C4-2B (cell line): ENCODE measurements around the gene FUT3.

Experiments
- H3K27ac ChIP-seq: fragments of 450-650 bp; 2 replicates; pipeline ENCODE4 v1.5.1; 2017
- ZFX ChIP-seq: fragments of 450-650 bp; IDR thresholded peaks from 2 replicates; pipeline ENCODE4 v1.6.1; 2017
- TF ChIP-seq, protein P1 (sequence below): fragments of 450-650 bp; conservative IDR thresholded peaks from 2 replicates; pipeline ENCODE4 v1.5.1; 2017; ENCODE audit warnings: mild to moderate bottlenecking

Gene FUT3

DNA sequence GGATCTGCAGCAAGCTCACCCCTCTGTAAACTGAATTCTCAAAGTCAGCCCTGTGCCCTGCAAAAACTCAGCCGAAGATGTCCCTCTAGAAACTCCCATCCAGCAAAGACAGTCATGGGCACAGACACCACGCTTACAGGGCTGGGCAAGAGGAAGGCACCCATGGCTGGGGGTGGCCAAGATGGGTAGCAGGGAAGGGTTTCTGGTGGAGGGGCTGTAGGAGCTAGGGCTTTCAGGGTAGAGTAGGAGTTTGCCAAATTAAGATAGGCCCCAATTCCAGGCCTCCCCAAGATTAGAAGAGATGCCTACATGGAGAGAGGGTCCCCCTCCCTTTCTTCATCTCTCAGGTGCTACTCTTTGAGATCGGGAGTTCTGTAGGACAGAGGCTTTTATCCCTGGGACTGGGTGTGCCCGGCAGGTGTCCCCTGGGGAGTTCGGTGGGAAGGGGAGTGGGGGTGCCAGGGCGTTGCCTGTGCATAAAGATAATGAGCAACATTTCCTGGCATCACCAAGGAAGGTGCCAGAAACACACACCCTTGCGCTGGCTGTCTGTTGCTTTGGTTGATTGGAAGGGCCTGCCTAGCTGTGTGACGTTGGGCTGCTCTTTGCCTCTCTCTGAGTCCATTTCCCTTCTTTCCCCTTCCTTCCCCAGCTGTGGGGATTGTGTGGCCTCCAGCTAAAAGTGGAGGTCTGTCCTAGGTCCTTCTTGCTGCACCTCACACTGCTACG is 37.0 kb downstream of the FUT3 start:
- TF ChIP-seq, protein P1, sequence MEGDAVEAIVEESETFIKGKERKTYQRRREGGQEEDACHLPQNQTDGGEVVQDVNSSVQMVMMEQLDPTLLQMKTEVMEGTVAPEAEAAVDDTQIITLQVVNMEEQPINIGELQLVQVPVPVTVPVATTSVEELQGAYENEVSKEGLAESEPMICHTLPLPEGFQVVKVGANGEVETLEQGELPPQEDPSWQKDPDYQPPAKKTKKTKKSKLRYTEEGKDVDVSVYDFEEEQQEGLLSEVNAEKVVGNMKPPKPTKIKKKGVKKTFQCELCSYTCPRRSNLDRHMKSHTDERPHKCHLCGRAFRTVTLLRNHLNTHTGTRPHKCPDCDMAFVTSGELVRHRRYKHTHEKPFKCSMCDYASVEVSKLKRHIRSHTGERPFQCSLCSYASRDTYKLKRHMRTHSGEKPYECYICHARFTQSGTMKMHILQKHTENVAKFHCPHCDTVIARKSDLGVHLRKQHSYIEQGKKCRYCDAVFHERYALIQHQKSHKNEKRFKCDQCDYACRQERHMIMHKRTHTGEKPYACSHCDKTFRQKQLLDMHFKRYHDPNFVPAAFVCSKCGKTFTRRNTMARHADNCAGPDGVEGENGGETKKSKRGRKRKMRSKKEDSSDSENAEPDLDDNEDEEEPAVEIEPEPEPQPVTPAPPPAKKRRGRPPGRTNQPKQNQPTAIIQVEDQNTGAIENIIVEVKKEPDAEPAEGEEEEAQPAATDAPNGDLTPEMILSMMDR = no peak
- no peak for TF ChIP-seq ZFX
- no peak overlapping the region for H3K27ac ChIP-seq

DNA sequence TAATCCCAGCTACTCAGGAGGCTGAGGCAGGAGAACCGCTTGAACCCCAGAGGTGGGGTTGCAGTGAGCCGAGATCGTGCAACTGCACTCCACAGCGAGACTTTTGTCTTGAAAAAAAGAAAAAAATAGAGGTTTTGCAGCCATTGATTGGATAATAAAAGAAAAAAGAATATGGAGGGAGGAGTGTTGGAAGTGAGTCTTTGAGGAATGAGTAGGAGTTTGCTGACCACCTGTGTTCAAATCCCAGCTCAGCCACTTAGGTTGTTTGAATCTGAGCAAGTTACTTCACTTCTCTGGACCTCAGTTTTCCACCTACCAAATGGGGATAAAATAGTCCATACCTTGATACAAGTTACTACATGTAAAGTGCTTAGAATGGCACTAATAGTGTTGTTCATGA is 40.1 kb downstream of the FUT3 start:
- TF ChIP-seq, protein P1 = no peak
- no peak for TF ChIP-seq ZFX

DNA sequence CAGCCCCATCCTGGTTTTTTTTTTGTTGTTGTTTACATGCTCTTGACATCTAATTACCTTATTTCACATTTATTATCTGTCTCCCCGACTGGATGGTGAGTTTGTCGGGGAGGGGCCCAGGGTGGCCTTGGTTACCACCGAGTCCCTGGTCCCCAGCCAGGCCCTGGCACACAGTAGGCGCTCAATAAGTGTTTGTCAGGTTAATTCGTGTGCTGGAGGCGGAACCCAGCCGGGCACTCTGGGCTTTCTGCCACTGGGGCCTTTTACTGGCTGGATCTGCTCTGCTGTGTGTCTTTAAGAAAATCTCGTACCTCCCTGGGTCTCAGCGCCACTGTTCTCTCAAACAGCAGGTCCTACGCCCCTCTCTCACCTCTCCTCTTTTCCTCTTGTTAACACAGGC is 41.8 kb downstream of the FUT3 start:
- no peak for TF ChIP-seq ZFX
- TF ChIP-seq, protein P1 = no peak

More for the DNA sequence above, 40.1 kb downstream of the FUT3 start:
- H3K27ac ChIP-seq = no peak overlapping the region

DNA sequence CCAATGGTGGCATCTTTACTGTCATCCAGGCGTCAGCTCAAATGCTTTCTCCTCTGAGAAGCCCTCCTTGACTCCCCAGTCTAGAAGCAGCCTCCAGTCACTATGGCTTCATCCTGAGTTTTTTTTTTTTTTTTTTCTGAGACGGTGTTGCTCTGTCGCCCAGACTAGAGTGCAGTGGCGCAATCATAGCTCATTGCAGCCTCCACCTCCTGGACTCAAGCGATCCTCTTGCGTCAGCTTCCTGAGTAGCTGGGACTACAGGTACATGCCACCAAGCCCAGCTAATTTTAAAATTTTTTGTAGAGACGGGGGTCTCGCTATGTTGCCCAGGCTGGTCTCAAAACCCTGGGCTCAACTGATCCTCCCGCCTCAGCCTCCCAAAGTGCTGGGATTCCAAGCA is 42.2 kb downstream of the FUT3 start:
- H3K27ac ChIP-seq = no peak overlapping the region
- no peak for TF ChIP-seq ZFX
- TF ChIP-seq, protein P1 = no peak

More for the DNA sequence above, 41.8 kb downstream of the FUT3 start:
- no peak overlapping the region for H3K27ac ChIP-seq

DNA sequence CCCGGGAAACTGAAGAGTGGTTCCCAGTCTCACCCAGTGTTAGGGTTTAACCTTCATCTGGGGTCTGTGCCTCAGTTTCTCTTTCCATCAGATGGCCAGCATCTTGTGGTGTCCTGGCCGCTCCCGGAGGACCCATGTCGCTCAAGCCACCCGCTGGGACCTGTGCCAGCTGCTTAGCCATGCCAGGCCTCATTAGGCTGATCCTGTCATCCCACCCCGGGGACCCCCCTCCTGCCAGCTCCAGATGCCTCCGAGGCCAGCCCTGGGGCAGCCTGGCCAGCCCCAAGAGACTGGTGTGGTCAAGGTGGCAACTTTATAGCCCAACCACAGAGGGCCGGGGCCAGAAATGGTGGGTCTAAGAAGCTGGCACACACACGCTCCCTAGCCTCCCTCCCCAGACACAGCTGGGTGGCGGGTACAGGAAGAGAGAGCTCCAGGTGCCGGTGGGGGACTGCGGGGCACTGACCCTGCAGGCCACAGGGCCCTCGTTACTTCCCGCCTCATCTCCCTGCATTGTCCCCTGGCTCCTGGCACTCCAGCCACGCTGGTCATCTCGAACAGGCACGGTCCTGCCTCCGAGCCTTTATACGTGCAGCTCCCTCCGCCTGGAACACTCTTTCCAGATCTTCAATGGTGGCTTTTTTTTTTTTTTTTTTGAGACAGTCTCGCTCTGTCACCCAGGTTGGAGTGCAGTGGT is 43.0 kb downstream of the FUT3 start:
- H3K27ac ChIP-seq = no peak overlapping the region
- TF ChIP-seq, protein P1 = no peak

DNA sequence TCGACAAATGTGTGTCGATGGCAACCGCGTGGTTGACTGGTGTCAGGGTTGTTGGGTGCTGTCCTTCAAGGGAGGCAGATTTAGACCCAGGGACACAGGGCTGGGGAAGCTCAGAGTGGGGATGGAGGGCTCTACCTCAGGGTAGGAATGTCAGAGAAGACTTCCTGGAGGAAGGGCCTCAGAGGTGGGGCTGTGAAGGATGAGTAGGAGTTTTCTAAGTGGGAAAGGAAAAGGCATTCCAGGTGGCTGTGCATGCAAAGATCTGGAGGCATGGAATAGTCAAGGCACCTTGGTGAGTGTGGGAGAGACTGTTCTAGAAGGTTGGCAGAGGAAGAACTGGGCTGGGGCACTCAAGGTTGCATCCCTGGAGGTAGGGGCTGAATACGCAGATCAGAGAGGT is 44.3 kb downstream of the FUT3 start:
- TF ChIP-seq, protein P1 = no peak
- no peak for TF ChIP-seq ZFX
- H3K27ac ChIP-seq = no peak overlapping the region

DNA sequence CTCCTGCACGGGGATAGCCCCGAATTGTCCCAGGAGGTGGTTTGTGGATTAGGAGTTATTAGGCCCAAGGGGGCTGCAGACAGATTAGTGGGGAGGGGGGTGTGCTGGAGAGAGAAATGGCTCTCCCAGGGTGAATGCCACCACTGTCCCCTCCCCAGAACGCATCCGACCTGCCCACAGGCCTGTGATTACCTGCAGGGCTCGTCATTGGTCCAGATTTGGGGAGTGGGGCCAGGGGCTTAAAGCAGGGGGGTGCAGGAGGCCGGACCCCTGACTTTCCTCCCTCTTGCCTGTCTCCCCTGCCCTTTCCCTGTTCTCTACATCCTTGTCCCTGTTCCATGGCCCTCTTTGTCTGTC is 45.1 kb downstream of the FUT3 start:
- no peak for TF ChIP-seq ZFX
- TF ChIP-seq, protein P1 = no peak; the same call in 1 of the 2 replicates
- no peak overlapping the region for H3K27ac ChIP-seq
